Activated T-cell treated with anti-CD3 and anti-CD28 coated beads for 4 hours (primary cell): ENCODE measurements around the gene CHCHD5.
"Not testable (repeated sequence)": the region's sequence is repeated elsewhere in the genome, so short reads cannot be mapped to it uniquely, and the experiment has no call there.

ENCODE experiments used
- DNase-seq: peaks from one replicate; pipeline ENCODE4 v3.0.0-alpha.2; 2020

CHCHD5 gene

DNA sequence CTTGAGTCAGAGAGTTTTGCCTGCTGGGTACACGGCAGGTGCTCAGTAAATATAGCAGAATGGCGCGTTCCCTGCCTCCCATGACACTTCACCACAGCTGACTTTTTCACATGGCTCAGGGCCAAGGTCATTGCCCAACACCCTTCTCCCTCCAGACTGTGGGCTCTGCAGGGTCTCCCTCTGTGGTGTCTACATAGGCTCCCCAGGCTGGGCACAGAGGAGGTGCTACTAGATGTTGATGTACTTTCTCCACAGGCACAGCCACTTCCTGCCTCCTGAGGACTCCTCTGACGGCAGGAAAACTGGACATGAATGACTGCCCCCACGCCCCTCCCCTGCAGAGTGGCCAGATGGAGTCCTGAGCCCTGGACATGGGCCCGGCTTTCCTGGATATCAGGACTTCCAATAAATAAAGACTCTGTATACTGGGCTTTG lies 4.2 kb downstream of the CHCHD5 start:
- no peak for DNase-seq

DNA sequence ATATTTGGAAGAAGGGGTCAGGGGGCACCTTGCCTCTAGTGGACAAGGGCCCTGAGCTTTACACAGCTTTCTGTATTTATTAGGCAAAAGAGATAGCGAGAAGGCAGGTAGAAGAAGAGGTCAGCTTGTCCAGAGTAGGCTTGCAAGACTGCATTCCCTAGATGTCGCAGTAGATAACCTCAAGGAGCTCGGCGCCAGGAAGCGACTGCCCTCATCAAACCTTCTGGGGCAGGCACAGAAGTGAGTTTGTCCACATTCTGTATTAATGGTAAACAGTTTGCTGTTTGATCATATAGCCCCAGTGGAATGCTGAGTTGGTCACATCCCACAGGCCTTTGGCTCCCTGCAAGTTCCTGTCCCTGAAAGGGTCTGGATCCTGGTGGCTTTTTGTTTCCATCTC lies 7.0 kb downstream of the CHCHD5 start:
- DNase-seq = no peak

DNA sequence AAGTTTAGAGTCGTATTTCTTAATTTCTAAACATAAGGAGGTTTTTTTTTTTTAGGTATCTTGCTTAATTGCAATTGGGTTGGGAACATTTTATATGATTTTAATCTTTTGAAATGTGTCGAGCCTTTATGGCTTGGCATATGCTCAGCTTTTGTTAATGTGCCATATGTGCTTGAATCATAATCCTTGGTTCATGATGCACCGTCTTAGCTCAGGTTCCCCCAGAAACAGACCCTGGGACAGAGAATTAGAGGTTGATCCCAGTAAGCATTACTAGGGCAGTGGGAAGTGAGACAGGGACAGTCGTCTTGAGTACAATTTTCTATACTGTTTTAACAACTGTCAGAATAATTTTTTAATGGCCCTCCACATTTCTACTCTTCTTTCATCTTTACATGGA lies 9.3 kb downstream of the CHCHD5 start:
- no peak for DNase-seq

DNA sequence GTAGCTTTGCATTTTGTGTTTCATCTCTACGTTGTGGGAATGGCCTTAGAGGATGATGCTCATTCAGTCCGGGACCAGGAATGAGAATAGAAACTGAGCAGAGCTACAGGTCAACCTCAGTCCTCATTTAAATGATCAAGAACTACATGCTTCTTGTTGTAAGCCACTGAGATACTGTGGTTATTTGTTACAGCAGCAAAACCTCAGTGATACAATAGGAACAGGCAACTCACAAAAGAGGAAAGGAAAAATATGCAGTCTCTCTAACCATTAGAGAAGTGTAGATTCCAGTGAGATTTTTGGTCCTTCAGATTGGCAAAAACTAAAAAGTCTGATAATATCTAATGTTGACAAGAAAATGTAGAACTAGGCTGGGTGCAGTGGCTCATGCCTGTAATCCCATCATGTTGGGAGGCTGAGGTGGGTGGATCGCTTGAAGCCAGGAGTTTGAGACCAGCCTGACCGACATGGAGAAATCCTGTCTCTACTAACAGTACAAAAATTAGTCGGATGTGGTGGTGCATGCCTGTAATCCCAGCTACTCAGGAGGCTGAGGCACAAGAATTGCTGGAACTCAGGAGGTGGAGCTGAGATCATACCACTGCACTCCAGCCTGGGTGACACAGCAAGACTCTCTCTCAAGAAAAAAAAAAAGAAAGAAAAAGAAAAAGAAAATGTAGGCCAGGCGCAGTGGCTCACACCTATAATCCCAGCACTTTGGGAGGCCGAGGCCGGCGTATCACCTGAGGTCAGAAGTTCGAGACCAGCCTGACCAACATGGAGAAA lies 13.3 kb downstream of the CHCHD5 start:
- DNase-seq = no peak

DNA sequence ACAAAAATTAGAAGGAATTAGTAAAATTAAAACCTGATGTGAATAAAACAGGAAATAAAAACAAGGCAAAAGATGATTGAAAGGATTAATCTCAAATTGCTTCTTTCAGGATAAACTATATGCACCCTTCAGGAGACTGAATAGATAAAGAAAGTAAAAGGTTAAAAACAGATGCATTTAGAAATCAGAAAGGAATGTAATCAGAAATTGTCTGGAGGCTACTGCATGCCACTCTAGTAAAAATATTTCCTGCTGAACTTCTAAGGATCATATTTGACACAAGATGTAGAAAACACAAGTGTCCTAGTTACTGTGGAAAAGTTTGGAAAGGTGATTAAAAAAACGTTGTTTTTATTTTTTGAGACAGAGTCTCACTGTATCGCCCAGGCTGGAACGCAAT lies 16.2 kb downstream of the CHCHD5 start:
- DNase-seq = no peak

DNA sequence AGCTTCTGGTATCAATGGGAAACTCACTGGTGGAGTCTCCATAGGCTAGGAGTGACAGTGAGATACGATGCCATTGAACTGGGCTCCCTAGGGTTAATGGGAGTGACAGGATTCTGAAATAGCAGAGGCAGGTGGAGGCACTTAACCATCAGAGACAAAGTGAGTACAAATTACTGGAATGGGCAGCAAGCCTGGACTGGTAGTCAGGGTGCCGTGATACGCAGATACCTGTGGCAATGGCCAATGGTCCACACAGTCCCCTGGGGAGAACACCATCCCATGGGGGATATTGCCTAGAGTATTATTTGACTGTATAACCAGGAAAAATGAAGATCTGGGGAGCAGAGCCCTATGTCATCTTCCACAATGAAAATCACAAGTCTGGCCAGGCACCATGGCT lies 17.3 kb downstream of the CHCHD5 start:
- DNase-seq = no peak

DNA sequence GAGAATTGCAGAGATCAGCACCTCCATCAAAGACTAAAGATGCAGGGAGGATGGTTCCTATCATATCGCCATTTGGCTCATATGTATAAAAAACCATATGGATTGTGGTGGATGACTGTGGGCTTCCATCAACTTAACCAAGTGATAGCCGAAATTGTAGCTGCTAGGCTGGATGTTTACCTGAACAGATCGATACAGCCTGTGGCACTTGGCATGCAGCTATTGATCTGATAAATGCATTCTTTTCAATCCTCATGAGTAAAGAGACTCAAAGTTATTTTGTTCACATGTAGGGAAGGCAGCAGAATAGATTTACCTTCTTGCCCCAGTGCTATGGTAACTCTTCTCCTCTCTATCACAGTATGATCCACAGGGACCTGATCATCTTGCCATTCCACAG lies 18.5 kb downstream of the CHCHD5 start:
- DNase-seq = no peak

DNA sequence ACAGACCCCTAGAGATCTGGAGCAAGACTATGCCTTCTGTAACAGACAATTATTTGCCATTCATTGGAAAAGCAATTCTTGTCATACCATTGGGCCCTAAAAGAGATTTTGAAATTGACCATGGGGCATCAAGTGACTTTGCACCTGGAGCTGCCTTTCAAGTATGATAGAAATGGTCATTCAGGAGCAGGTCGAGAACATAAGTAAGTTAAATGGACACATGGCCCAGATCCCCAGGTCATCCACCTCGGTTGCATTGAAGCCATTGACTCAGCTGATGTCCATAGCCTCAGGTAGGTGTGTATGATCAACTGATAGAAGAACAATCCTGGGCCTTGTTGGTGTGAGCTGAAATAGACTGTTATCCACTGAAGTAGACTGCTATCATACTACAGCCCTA lies 19.3 kb downstream of the CHCHD5 start:
- no peak for DNase-seq

DNA sequence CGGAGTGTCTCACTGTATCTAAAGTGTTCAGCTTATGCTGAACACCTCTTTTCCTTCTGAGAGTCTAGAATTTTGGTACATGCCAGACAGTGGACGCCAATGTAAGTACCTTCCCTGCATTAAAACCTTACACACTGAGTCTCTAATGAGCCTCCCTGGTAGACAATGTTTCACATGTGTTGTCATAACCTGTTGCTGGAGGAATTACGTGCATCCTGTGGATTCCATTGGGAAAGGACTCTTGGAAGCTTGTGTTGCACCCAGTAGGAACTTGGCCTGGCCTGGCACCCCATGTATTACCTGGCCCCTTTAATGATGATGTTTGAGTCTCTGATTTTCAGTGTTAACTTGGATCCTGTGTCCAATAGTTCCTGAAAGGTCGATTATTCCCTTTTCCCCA lies 20.5 kb downstream of the CHCHD5 start:
- no peak for DNase-seq

DNA sequence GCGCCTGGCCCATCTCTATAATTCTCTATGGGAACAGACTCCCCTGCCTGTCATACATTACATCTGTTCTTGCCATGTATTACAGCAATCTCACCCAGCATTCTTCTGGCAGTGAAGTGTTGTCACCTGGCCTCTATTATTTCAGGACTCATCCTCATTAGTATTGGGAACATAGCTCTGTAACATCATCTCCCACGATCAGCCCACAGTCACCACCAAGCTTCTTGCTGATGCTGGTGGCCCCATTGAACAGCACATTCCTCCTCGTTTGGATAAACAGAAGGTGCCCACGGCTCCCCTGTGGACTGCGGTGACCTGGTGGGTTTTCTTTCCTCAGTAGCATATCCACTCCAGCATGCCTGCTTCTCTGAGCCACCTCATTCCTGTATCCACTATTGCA lies 21.5 kb downstream of the CHCHD5 start:
- DNase-seq = no peak

DNA sequence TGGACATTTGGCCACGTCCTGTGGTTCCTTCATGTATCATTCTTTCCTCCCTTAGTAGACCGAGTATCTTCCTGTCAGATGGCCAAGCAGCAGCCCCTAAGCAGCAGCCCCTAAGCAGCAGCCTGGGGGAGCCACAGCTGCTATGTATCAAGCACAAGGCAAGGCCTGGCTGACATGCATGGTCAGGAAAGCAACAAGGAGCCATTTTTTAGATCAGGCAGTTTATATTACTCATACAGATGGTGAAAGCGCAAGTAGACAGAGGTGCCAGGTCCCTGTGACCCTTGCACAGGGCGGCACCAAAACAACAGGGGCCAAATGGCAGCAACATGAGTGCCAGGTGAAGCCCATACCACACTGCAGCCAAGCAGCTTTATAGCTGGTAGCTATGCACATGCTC lies 22.1 kb downstream of the CHCHD5 start:
- DNase-seq = no peak

DNA sequence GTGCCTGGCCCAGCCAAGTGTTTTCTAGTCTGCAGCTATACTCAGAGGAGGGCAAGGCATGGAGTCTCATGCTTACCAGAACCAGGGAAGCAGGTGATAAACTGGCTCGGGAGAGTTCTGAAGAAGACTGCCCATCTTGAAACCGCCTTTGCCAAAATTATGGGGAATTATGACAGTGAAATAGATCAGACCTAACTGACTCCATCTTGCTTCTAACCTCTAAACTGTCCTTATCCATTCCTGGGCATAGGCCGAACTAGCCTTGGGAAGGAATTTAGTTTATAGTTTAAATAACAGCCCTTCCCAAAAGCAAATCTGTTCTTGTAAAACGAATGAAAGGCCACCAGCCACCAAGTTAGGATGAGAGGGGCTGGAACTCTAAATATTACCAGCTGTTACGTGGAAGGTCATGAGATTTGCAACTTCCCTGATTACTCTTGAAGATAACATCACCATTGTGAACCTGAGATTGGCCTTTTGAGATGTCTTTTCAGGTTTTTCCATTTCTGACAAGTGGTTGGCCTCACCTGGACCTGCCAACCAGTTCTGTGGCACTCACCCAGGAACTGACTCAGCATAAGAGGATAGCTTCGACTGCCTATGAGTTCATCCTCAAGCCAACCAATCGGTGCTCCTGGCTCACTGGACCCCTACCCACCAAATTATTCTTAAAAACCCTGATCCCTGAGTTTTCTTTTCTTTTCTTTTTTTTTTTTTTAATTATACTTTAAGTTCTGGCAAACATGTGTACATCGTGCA lies 23.4 kb downstream of the CHCHD5 start:
- DNase-seq = no peak

DNA sequence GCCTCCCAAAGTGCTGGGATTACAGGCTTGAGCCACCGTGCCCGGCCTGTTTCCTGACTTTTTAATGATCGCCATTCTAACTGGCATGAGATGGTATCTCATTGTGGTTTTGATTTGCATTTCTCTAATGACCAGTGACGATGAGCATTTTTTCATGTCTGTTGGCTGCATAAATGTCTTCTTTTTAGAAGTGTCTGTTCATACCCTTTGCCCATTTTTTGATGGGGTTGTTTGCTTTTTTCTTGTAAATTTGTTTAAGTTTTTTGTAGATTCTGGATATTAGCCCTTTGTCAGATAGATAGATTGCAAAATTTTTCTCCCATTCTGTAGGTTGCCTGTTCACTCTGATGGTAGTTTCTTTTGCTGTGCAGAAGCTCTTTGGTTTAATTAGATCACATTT lies 24.9 kb downstream of the CHCHD5 start:
- not testable (repeated sequence) for DNase-seq

DNA sequence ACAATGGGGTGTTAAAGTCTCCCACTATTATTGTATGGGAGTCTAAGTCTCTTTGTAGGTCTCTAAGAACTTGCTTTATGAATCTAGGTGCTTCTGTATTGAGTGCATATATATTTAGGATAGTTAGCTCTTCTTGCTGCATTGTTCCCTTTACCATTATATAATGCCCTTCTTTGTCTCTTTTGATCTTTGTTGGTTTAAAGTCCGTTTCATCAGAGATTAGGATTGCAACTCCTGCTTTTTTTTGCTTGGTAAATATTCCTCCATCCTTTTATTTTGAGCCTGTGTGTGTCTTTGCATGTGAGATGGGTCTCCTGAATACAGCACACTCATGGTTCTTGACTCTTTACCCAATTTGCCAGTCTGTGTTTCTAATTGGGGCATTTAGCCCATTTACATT lies 27.9 kb downstream of the CHCHD5 start:
- not testable (repeated sequence) for DNase-seq

DNA sequence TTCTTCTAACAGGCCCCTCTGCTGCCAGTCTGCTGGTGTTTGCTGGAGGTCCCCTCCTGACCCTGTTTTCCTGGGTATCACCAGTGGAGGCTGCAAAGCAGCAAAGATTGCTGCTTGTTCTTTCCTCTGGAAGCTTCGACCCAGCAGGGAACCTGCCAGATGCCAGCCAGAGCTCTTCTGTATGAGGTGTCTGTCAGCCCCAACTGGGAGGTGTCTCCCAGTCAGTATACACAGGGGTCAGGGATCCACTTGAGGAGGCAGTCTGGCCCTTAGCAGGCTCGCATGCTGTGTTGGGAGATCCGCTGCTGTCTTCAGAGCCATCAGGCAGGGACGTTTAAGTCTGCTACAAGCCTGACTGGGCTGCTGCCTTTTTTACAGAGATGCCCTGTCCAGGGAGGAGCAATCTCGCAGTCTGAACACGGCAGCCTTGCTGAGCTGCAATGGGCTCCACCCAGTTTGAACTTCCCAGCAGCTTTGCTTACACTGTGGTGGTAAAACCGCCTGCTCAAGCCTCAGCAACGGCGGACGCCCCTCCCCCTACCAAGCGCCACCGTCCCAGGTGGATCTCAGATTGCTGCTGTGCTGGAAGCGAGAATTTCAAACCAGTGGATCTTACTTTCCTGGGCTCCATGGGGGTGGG lies 29.9 kb downstream of the CHCHD5 start:
- DNase-seq = no peak

DNA sequence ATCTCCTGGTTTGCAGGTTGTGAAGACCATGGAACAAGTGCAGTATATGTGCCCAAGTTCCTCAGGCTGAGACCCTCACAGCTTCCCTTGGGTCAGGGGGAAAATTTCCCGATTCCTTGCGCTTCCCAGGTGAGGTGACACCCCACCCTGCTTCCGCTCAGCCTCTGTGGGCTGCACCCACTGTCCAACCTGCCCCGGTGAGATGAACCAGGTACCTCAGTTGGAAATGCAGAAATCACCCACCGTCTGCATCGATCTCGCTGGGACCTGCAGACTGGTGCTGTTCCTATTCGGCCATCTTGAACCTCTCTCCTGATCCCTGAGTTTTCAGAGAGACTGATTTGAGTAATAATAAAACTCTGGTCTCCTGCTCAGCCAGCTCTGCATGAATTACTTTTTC lies 30.6 kb downstream of the CHCHD5 start:
- DNase-seq = no peak

DNA sequence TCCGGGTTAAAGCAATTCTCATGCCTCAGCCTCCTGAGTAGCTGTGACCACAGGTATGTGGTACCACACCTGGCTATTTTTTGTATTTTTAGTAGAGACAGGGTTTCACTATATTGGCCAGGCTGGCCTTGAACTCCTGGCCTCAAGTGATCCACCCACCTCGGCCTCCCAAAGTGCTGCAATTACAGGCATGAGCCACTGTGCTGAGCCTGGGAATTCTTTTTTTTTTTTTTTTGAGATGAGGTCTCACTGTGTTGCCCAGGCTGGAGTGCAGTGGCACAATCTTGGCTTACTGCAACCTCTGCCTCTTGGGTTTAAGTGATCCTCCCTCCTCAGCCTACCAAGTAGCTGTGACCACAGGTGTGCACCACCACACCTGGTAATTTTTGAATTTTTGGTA lies 31.4 kb downstream of the CHCHD5 start:
- DNase-seq = not testable (repeated sequence)

DNA sequence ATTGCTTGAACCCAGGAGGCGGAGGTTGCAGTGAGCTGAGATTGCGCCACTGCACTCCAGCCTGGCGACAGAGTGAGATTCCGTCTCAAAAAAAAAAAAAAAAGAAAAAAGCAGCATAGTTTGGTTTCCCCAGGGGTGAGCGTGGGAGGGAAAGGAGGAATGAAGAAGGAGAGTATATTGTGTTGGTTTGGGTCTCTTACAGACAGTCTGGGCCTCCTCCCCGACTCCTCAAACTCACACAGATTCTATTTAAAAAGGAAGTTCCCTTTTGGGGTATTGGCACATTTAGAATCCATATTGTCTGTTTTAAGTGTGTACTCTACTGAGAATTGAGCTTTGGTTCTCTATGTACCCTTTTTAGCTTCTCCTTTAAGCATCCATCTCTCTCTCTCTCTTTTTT lies 34.0 kb downstream of the CHCHD5 start:
- no peak for DNase-seq

DNA sequence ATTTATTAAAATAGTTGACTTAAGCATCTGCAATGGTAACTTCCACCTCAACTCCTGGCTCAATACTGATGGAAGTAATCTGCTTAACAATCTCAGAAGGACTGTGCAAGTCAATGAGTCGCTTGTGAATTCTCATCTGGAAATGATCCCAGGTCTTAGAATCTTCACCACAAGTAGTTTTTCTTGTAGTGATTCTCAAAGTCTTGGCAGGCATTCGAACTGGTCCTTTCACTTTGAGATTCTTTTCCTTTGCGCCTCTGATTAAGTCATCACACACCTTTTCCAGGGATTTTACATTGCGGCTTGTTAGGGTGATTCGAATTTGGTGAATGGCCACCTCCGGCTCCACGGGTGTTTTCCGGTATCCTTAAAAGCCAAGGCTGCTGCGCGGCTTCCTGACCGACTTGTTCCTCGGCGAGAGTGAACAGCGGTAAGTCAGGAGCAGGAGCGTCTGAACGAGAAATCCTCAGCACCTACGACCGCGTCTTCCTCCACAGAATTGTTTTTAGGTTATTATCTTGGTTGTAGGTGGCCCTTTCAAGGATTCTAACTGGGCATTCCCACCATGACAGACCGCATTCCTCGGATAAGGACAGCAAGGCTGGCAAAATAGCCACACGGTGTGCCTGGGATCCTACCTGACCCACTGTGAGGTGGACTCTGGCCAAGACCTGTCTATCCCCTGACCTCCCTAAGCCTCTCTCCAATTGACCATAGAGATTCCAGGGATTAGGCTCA lies 37.5 kb downstream of the CHCHD5 start:
- DNase-seq = no peak

DNA sequence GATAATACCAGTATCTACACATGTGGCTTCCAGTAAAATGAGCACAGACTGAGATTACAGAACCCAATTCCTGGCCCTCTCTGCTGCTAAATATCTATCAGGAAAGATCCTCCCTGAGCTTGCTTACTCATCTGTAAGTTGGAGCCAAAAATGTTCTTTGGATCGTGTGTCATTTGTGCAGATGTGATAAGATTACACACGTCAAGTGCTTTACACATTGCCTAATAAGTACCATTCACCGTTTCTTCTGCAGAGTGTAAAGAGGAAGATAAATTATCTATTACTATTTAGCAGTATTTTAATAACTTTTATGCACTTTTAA lies 38.1 kb downstream of the CHCHD5 start:
- no peak for DNase-seq

DNA sequence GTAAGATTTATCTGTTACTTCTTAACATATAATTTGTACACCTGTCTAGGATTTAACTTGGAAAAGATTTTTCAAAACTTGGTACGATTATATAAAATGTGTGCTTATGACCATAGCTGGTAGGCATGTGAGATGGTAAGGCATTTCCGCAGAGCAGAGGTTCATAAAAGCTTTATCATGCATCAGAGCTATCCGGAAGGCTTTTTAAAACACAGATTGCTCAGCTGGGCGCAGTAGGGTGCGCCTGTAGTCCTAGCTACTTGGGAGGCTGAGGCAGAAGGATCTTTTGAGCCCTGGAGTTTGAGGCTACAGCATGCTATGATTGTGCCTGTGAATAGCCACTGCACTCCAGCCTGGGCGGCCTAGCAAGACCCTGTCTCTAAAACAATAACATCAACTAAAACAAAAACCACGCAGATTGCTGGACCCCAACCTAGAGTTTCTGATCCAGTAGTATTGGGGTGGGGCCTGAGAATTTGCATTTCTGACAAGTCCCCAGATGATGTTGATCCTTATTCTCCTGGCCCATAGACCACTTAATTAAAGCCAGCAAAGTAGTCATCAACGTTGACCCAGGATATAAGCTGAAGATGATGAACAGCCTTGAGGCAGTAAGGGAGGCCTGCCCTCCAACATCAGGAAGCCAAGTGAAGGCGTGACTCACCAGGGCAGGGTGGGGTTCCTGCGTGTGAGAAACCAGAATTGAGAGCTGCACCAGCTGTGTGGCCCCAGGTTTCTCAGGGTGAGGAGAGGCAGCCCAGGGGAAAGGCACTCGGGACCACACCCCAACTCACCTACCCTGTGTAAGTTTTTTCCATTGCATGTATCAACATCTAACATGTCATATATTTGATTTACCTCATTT lies 39.7 kb downstream of the CHCHD5 start:
- peak; percentile 65 for DNase-seq

DNA sequence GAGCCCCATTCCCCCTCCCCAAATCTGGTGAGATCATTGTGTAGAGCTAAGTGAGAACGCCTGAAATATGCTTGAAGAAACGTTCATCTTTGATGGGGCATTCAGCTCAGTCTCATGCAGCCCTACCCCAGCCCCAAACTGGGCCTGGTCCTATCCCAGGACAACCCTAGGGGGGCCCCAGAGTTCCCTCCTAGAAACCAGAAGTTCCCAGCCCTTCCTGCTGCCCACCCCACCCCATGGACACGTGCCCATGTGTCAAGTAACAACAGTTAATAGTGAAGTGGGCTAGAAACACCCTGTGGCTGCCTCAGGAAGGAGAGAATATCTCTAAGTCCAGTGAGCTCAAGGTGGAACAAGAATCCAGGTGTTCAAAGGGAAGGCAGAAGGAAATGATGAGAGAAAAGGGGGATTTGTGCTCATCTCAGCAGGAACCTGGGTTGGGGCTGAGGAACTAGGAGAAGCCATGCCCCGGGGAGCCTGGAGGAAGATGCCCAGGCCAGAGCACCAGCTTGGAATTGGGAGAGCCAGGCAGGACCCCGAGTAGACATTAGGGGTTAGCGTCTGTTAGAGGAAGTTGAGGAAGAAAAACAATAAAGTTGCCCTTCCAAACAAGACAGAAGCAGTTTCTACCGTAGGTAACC lies 41.2 kb downstream of the CHCHD5 start:
- no peak for DNase-seq
